Gastroesophageal sphincter (tissue), 4 donors: Measurements from ENCODE around the gene ACTL7B. TPM values are rescaled to one million over a fixed set of nuclear protein-coding genes. Genes with fewer than 3 reads are reported as not detected.

Experiments
- ATAC-seq: fragments of 150-250 bp; one replicate; pipeline ENCODE4 v1.9.1; 2016; ENCODE audit warnings: mild to moderate bottlenecking, moderate library complexity
- H3K27ac ChIP-seq, 4 donors: fragments of 200-600 bp; sonication (generic) in 3 of 4; 1 replicate in 3 of 4; 2 replicates in 1 of 4; pipeline ENCODE4 v1.5.1; 2016 to 2019
- H3K27me3 ChIP-seq: fragments of 200-600 bp; sonication (generic); one replicate; pipeline ENCODE4 v1.5.1; 2019
- H3K36me3 ChIP-seq, 2 donors: fragments of 200-600 bp; sonication (generic); one replicate each; pipeline ENCODE4 v1.5.1; 2019; ENCODE audit warnings: control low read depth in 1 of 2
- H3K4me1 ChIP-seq, 3 donors: fragments of 200-600 bp; sonication (generic); 1 replicate in 2 of 3; 2 replicates in 1 of 3; pipeline ENCODE4 v1.5.1; 2016 to 2019; ENCODE audit warnings: control low read depth in 2 of 3
- H3K4me3 ChIP-seq, 2 donors: fragments of 200-600 bp; sonication (generic); one replicate each; pipeline ENCODE4 v1.5.1; 2019; ENCODE audit warnings: mild to moderate bottlenecking in 1 of 2, moderate library complexity in 1 of 2
- H3K9me3 ChIP-seq, 3 donors: fragments of 200-600 bp; sonication (generic); one replicate each; pipeline ENCODE4 v1.5.1; 2017 to 2019; ENCODE audit warnings: control low read depth in 2 of 3
- EP300 ChIP-seq: sonication (generic); formaldehyde crosslinking; IDR thresholded peaks from one replicate; pipeline ENCODE4 v1.6.1; 2017; ENCODE audit warnings: antibody characterized with exemption, mild to moderate bottlenecking
- POLR2A ChIP-seq, 2 donors: fragments of 450-650 bp; IDR thresholded peaks; one replicate each; pipeline ENCODE4 v1.6.1; 2017; ENCODE audit warnings: antibody characterized with exemption in 2 of 2, mild to moderate bottlenecking in 2 of 2, moderate library complexity in 1 of 2
- POLR2AphosphoS5 ChIP-seq: sonication (generic); formaldehyde crosslinking; IDR thresholded peaks from one replicate; pipeline ENCODE4 v1.6.1; 2017; ENCODE audit warnings: antibody characterized with exemption
- WGBS, 2 donors: methylation state at CpG; one replicate each; pipeline ENCODE4 v1.1.5; 2018; ENCODE audit warnings: low coverage in 1 of 2; 5-methylcytosine and 5-hydroxymethylcytosine counted together
- total RNA-seq, 4 donors: library from RNA; depleted of rRNA; stranded (reverse); fragments of >200 nt; gene quantifications; one replicate each; pipeline ENCODE4 v1.1.0, GENCODE V29; 2016
- TF ChIP-seq, protein P1 (sequence below), 4 experiments: fragments of 200-600 bp in 2 of 4; fragments of 450-650 bp in 2 of 4; sonication (generic) in 1 of 4; IDR thresholded peaks; one replicate each; pipeline ENCODE4 v1.5.1; 2017 to 2019; ENCODE audit warnings: antibody characterized with exemption in 4 of 4, mild to moderate bottlenecking in 2 of 4, moderate library complexity in 2 of 4

ACTL7B gene
- total RNA-seq, 4 donors from 2014 or later, result not detected

DNA sequence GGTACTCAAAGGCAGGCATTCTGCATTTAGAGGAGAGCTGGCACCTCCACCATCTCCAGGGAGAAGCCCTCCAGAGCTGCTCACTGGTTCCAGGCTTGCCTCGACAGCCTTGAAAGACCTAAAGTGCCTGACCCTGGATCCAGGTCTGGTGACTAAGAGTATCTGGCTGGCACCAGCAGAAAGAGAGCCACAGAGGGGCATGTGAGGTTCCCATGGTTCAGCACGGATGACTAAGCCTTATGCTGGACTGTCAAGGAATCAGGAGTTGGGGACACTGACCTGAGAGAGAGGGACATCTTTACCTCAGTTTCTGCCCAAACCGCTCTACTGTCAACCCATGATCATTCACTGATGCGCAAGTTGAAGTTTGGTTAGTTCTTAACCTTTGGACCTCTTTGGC lies 9.3 kb upstream of the ACTL7B start:
- Histone ChIP-seq H3K4me3 (no peak overlapping the region), H3K36me3 (peaks cover 0 to 26% of the 10 kb centered on the region in 2 donors), H3K9me3 (no peaks in the 10 kb centered on the region), H3K27me3 (no peaks in the 10 kb centered on the region), H3K27ac (no peak overlapping the region), H3K4me1 (no peaks in the 10 kb centered on the region)
- 93% methylated on average over 3 of the region's 4 CpGs for WGBS, 2 donors
- TF ChIP-seq POLR2A (IDR thresholded peaks at IDR 0.05) (no peak), EP300 (no peak), POLR2AphosphoS5 (no peak)
- TF ChIP-seq, protein P1, sequence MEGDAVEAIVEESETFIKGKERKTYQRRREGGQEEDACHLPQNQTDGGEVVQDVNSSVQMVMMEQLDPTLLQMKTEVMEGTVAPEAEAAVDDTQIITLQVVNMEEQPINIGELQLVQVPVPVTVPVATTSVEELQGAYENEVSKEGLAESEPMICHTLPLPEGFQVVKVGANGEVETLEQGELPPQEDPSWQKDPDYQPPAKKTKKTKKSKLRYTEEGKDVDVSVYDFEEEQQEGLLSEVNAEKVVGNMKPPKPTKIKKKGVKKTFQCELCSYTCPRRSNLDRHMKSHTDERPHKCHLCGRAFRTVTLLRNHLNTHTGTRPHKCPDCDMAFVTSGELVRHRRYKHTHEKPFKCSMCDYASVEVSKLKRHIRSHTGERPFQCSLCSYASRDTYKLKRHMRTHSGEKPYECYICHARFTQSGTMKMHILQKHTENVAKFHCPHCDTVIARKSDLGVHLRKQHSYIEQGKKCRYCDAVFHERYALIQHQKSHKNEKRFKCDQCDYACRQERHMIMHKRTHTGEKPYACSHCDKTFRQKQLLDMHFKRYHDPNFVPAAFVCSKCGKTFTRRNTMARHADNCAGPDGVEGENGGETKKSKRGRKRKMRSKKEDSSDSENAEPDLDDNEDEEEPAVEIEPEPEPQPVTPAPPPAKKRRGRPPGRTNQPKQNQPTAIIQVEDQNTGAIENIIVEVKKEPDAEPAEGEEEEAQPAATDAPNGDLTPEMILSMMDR (IDR thresholded peaks at IDR 0.05), result no peak
- no peak for ATAC-seq

- no peak for ATAC-seq
- Histone ChIP-seq H3K36me3 (peaks cover 0 to 21% of the 10 kb centered on the region in 2 donors), H3K9me3 (no peaks in the 10 kb centered on the region), H3K27me3 (no peaks in the 10 kb centered on the region), H3K27ac (no peak overlapping the region), H3K4me3 (no peak overlapping the region), H3K4me1 (no peaks in the 10 kb centered on the region)
- WGBS, 2 donors, result 79 to 100% methylated on average over 1 to 2 of the region's 3 CpGs
- TF ChIP-seq POLR2A (IDR thresholded peaks at IDR 0.05) (no peak), POLR2AphosphoS5 (no peak), EP300 (no peak)
- TF ChIP-seq, protein P1 (IDR thresholded peaks at IDR 0.05), result no peak
These were observed 8.7 kb upstream of the ACTL7B start for GRCh38 chr9:108864446-108864845.

DNA sequence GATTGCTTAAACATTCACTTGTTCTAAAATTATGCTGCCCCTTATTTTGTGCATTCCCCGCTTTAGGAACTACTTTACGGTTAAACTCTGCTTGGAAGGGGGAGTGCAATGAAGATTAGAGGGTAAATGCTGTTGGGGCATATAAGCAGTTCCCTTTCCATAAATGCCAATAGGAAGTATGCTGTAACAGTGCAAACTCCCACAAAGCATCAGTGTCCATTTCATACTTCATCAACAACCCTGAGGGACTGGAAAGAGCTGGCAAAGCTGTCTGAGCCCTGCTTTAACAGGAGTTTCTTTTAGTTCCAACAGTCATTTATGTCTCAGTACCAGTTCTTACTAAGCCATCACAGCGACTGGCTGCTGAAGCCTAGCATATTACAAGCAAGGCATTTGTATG lies 8.1 kb upstream of the ACTL7B start:
- no peaks in the 10 kb centered on the region for H3K27me3 ChIP-seq
- H3K9me3 ChIP-seq, result no peaks in the 10 kb centered on the region
- 95 to 100% methylated on average over 1 to 3 of the region's 3 CpGs for WGBS, 2 donors
- ATAC-seq, result no peak
- H3K27ac ChIP-seq, result no peak overlapping the region
- no peak overlapping the region for H3K4me3 ChIP-seq
- no peaks in the 10 kb centered on the region for H3K4me1 ChIP-seq
- H3K36me3 ChIP-seq, result peaks cover 0 to 15% of the 10 kb centered on the region in 2 donors
- TF ChIP-seq POLR2A (IDR thresholded peaks at IDR 0.05) (no peak), EP300 (no peak), POLR2AphosphoS5 (no peak)
- TF ChIP-seq, protein P1 (IDR thresholded peaks at IDR 0.05), result no peak

GRCh38 chr9:108861997-108862396 lies 6.2 kb upstream of the ACTL7B start, which contains the start of gene ACTL7A:
ACTL7A (plus strand) TSS chr9:108862266; CDS start chr9:108862323, 57 bp downstream.
- TF ChIP-seq EP300, result no peak
- no peak for TF ChIP-seq POLR2A (IDR thresholded peaks at IDR 0.05)
- TF ChIP-seq POLR2AphosphoS5, result no peak
- WGBS, 2 donors, result 84 to 100% methylated on average over 3 of the region's 3 CpGs
- no peak within 1 kb of the TSS for H3K27ac ChIP-seq
- H3K4me1 ChIP-seq, result no peaks in the 10 kb centered on the region
- H3K9me3 ChIP-seq, result no peaks in the 10 kb centered on the region
- no peak for ATAC-seq
- no peaks in the 10 kb centered on the region for H3K27me3 ChIP-seq
- H3K36me3 ChIP-seq, result no peaks in the 10 kb centered on the region
- H3K4me3 ChIP-seq, result no peak within 1 kb of the TSS

DNA sequence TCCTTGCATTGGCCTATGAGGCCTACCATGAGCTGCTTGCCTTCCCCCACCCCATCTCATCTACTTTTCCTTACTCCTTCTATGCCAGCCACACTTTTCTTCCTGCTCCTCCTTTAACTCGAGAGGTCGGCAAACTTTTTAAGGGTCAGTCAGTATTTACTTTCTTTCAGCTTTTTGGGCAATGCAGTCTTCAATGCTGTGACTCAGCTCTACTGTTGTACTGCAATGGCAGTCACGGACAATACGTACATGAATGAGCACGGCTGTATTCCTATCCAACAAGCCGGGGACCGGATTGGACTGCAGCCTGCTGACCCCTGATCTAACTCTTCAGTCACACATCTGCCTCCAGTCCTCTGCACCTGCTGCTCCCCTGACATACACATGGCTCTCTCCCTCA lies 5.7 kb upstream of the ACTL7B start:
- ATAC-seq, result no peak
- Histone ChIP-seq H3K27ac (no peak overlapping the region), H3K9me3 (no peaks in the 10 kb centered on the region), H3K36me3 (no peaks in the 10 kb centered on the region), H3K27me3 (no peaks in the 10 kb centered on the region), H3K4me1 (no peaks in the 10 kb centered on the region), H3K4me3 (no peak overlapping the region)
- WGBS, 2 donors, result 72% methylated on average over 7 of the region's 7 CpGs; no CpG with 5 or more reads in 1 of the 2 donors
- TF ChIP-seq POLR2AphosphoS5 (no peak), POLR2A (IDR thresholded peaks at IDR 0.05) (no peak), EP300 (no peak)
- TF ChIP-seq, protein P1 (IDR thresholded peaks at IDR 0.05), result no peak
